Measurements from ENCODE around the gene C1orf141.
"Not testable (repeated sequence)": the region's sequence is repeated elsewhere in the genome, so short reads cannot be mapped to it uniquely, and the experiment has no call there.

Gene C1orf141

DNA sequence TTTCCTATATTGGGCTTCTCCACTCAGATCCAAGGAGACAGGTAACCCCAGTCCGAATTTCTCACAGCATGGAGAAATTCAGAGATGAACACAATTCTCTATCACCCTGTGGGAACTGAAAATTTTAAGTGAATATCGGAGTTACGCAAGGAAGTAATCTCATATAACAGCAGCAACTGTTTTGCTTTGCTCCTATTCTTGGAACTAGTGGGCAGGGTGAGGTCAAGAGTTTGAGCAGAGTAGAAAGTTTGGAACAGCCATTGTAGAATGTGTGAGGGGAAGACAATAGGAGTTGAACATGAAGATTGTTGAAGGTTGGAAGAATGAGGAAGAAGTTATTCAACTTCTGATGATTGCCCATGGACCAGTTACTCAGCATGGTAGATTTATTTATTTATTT is 56.5 kb downstream of the C1orf141 start:
- DNase-seq = no peak

DNA sequence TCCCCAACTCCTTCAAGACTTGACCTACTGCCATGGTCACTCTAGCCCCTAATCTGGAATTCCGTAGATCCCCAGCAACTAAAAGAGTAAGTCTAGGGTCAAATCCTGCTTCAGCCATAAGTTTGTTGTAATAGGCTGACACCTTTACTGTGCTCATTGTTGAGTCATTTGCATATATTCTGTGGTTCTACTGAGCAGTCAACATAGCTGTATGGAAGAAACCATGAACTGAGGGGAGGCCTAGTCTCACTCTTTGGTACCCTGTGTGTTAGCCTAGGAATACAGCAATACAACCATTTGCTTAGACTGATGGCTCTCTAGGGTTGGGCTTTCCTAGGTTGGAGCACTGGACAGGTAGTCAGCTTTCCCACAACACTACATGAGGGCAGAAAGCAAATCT is 57.2 kb downstream of the C1orf141 start:
- DNase-seq = no peak

DNA sequence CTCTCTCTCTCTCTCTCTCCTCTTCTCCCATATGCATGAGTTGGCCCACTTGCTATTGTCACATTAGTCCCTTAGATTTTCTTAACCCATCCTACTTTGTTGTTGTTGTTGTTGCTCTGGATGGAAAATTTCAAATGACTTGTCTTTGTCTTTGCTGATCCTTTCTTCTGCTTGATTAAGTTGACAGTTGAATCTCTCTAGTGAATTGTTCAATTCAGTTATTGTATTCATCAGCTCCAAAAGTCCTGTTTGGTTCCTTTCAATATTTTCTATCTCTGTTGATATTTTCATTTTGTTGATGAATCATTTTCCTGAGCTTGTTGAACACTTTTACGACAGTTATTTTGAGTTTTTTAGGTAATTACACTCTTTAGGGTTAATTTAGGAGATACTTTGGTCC is 62.0 kb downstream of the C1orf141 start:
- no peak for DNase-seq

DNA sequence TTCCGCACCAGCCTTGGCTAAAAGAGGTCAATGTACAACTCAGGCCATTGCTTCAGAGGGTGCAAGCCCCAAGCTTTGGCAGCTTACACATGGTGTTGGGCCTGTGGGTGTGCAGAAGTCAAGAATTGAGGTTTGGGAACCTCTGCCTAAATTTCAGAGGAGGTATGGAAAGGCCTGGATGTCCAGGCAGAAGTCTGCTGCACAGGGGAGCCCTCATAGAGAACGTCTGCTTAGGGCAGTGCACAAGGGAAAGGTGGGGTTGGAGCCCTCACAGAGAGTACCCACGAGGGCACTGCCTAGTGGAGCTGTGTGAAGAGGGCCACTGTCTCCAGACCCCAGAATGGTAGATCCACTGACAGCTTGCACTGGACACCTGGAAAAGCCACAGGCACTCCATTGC is 67.1 kb downstream of the C1orf141 start:
- DNase-seq = not testable (repeated sequence)

DNA sequence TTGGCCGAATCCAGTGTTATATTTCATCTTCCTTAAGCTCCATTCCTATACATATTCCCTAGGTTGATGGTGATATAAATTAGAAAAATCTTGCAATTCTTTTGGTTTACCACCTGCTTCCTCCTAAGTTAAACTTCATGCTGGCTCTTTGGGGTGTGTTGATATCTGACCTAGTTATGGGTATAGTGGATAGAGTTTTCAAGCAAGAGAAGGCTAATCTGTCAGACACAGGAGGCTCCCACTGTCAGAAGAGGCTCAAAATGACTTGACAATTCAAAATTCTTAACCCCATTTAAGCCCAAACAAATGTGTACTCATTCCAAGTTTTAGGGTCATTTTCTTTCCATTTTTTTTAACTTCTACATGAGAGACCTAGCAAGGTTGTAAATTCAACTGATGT is 72.4 kb downstream of the C1orf141 start:
- no peak for DNase-seq

DNA sequence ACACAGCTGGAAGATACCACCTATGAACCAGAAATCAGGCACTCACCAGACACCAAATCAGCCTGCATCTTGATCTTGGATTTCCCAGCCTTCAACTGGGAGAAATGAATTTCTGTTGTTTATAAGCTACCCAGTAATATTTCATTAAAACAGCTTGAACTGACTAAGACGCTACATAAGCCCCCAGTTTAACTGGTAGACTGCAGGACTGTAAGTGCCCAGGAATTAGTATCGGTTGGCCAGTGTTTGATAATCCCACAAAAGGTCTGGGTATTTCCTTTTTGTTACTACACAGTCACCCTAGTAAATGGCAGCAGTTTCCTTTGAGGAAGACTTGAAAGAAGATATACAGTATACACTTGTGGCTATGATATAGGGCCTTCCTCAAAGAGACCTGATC is 73.5 kb downstream of the C1orf141 start:
- DNase-seq = no peak

DNA sequence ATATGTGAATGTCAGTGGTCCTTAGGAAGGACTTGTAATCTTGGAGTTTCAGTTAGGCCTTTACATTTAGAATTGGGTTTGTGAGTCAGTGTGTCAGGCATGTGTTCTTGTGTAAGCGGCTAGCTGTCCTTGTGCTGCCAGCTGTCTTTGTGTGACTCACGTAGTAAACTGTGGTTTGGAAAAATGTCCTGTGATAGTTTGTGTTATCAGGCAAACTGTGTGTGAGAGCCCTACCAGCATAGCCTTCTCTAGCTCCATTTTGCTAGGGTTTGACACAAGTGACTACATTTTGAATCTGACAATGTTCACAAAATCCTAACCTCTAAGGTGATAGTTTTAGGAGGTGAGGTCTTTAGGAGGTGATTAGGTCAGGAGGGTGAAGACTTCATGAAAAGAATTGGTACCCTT is 74.0 kb downstream of the C1orf141 start:
- no peak for DNase-seq

DNA sequence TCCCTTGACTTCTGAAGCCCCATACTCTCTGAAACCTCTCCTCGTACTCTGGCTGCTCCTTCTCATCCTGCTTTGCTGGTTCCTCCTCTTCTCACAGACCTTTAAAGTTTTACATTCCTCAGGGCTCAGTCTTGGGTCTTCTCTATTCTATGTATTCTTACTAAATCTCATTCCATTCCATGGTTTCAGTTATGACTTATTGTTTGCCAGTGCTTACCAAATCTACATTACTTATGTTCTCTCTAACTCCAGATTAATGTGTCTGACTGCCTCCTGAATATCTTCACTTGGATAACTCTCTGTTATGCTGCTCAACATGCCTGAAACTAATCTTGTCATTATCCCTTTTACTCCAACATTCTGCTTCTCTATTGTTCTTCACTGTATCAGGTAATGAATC is 75.4 kb downstream of the C1orf141 start:
- no peak for DNase-seq

DNA sequence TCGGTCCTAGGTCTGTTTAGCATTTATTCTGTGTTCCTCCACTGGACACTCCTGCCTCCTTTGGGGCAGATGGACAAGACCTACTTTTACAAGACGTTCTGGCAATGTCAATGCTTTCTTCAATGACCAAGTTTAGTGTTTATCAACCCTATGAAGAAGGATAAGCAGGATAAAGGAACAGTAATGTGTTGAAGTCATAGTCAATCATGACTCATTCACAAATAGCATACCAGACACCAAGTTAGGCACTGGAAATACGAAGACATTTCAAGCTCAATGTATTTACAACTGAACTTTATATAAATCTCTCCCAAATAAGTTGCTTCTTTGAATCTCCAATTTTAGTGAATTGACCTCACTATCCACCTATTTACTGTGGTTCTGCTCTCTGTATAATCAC is 76.0 kb downstream of the C1orf141 start:
- DNase-seq = no peak

DNA sequence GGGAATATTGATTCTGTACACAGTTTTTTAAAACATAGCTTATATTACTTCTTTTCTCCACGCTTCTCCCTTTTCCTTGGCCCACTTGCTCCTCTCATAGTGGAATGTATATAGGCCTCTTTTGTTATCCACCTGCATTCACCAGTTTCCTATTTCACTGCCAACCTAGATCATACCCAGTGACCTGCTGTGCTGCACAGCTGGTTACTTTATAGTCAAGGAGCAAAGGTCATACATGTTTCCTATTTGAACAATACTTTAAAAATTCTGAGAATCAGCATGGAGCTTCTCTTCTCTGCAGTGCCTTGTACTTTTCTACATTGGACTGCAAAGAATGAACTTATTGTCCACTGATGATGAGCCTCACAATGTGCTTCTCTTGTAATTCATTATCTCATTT is 76.5 kb downstream of the C1orf141 start:
- no peak for DNase-seq

DNA sequence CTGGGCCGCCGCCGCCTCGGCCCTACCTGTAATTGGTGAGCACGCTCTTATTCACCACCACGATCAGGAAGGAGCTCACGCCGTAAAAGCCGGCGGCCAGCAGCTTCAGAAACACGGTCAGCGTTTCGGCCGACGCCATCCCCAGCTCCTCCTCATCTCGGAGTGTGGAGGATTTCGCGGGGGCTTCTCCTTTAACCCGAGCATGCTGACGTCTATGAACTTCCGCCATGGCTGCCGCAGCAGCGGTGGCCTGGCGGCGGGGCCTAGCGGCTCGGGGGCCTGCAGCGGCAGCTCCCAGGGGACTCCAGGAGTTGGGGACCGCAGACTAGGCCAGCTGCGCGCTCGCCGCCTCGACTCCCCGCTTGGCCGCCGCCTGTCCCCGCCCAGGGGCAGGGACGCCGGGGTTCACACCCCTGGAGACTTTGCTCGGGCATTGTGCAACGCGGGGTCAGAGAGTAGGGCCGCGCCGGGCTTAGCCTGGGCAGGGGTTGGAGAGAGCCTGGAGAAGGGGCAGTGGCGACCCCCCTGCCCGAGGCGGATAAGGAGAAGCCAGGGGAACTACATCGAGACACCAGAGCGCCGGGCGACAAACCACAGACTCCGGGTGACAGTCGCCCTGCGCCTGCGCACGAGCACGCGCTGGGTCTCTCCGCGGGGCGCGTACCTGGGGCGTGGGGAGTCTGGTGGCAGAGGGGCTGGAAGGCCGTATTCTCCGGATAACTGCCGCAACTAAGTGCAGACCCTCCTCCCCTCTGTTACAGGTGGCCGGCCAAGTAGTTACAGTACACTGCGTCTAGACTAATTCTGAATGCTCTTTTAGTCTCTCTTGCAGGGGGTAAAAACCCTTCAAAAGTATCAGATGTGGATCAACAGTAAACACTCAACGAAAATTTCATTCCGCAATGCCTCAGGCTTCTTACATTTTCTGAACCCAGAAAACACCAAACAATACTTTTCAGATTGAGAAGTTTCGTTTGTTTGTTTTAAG is 80.7 kb downstream of the C1orf141 start, which contains the start of gene SLC35D1:
TSS of gene SLC35D1 (minus strand) at position 364 of the 988 bp plus-strand sequence. CDS start at position 229, 135 bp downstream.
- peak; percentile 75 for DNase-seq

DNA sequence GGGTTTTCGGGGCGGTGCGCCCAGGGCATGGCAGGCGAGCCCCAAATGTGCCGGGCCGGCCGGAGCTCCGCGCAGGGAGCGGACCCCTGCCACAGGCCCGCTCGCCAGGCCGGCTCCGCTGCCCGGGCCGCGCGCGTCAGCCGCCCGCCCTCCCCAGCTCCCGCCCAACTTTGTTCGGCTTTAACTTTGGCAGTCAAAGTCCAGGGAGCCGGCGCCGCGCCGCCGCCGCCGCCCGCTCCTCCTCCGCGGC is 81.3 kb downstream of the C1orf141 start:
- DNase-seq = peak; percentile 29

DNA sequence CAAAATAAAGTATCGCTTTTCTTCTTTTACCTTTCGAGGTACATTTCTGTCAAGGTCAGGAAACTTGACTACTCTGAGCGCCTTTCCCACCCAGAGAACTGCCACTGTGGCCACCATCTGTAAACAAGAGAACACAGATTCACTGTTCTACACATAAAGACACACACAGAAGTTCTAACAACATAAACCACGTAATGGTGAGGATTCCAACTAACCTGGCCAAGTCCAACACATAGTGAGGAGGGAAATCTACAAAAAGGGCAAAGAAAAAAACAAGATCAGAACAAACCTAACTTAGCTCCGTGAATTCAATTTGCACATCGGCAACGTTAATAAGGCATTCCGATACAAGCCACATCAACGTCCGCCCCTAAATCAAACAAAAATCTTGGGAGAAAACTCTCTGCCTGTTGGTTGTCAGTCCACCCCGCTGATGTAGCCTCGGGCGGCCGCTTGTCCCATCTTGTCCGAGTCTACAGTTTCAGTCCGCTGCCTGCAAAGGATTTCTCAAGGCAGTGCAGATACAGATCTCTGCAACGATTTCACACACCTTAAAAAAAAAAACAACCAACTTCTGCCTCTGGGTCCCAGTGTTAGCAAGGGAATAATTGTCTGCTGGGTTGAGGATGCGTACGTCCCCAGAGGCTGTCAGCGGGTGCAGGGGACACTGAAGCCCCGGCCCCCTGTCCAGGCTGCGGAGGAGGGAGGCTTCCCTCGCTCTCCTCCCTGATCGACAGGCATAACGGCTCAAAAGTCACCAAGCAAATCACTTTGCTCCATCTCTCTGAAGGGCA is 81.8 kb downstream of the C1orf141 start:
- DNase-seq = no peak

DNA sequence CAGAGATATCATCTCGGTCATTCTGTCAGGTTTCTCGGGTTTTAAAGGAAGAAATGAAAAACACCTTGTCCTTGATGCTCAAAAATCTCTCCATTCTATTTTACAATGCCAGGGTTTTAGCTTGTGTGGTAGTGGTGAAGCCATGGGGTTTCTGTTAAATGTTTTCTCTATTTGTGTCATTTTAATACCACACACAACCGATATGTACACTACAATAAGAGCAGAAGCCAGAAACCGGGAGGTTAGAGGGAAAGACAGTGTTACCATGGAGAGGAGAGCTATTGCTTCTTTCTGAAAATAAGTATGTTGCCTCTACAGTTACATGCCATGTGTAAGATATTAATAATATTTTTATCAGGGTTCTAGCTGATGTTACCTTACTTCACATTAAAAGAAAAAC is 83.6 kb downstream of the C1orf141 start:
- no peak for DNase-seq

DNA sequence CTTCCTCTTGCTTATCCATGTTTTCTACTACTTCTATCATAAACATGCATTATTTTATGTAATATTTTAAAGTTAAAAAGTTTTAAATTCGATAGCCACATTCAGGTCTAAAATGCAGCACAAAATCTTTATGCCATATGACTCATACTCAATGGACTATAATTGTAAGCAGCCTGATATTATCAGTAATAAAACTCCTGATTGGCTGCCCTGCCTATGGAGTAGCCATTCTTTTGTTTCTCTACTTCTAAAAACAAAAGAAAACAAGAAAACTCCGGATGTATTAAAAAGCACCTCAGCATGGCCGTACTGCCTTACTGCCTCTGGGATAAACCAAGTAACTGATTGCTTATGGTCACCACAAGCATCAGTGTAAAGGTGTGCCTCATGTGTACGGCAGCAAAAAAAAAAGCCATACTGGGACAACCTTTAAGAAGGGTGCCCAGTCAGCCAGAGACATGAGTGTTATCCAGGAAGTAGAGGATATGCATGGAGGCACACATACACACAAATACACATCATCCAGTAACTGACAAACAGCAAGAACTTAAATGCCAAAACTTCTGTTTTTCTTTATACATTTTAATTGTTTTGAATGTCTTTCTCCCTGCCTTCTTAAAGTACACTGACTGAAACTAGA is 90.0 kb downstream of the C1orf141 start:
- no peak for DNase-seq

DNA sequence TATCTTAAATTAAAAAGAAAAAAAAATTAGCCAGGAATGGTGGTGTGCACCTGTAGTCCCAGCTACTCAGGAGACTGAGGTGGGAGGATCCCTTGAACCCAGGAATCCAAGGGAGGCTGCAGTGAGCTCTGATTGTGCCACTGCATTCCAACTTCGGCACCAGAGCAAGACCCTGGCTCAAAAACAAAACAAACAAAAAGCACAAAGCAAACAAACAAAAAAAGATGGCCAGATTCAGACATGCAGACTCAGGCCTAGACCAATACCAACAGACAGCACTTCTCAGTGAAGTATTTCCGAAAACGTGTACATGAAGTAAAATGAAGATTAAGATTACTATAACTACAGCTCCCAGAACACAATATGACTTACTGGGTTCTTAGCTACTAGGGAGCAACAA is 91.4 kb downstream of the C1orf141 start:
- DNase-seq = no peak
